ENCODE results near the gene SRSF7.

Gene SRSF7

GRCh38 chr2:38698467-38699003 is 52.6 kb downstream of the SRSF7 start:
- TF ChIP-seq CTCF (IDR thresholded peaks at IDR 0.05; ENCODE audit: control extremely low read depth, extremely low read depth, low read depth, missing control alignments): no peak
- POLR2A ChIA-PET: no interaction called here
- DNase-seq (ENCODE audit: extremely low spot score): no peak
- CTCF ChIA-PET: interaction anchor here (0.8 to 2.3 kb wide), 7 partner anchors 8 to 117 kb away, joined by 3 to 6 read pairs (median 3); partner anchors contain the start of gene GALM

- no peak for TF ChIP-seq CTCF (IDR thresholded peaks at IDR 0.05; ENCODE audit: control extremely low read depth, extremely low read depth, low read depth, missing control alignments)
- no peak for DNase-seq (ENCODE audit: extremely low spot score)
- POLR2A ChIA-PET: interaction anchor here (1.1 kb wide), 1 partner anchor 54 kb away, joined by 3 read pairs; the partner anchor contains the start of gene SRSF7
- CTCF ChIA-PET: interaction anchor here (1.1 to 2.3 kb wide), 3 partner anchors 9 to 116 kb away, joined by 3 to 6 read pairs (median 3); no protein-coding TSS in a partner anchor
These were observed 53.9 kb downstream of the SRSF7 start for GRCh38 chr2:38697116-38697840.

All from GM10248 (cell line).